NCI-H1417 (cell line): ENCODE results near the gene CCDC40.
A peak's percentile ranks its signal among the peaks of the same experiment; 100 is the strongest.
"Not testable (repeated sequence)": the region's sequence is repeated elsewhere in the genome, so short reads cannot be mapped to it uniquely, and the experiment has no call there.

Source experiments
- DNase-seq, 3 experiments: peaks; one replicate each; lab custom pipeline; 2025; lab: John Stamatoyannopoulos, UW

Gene CCDC40

GRCh38 chr17:80045703-80046102 lies 9.3 kb downstream of the CCDC40 start:
- DNase-seq: peak; percentile 22 to 69 (median 29)

GRCh38 chr17:80046709-80047108 lies 10.3 kb downstream of the CCDC40 start:
- DNase-seq: not testable (repeated sequence)

GRCh38 chr17:80047176-80047575 lies 10.7 kb downstream of the CCDC40 start:
- peak; percentile 66 to 85 (median 74) for DNase-seq

- no peak for DNase-seq
These were observed 13.5 kb downstream of the CCDC40 start for GRCh38 chr17:80049986-80050385.

- no peak for DNase-seq
These were observed 14.3 kb downstream of the CCDC40 start for GRCh38 chr17:80050706-80051105.

- no peak for DNase-seq
These were observed 15.2 kb downstream of the CCDC40 start for GRCh38 chr17:80051681-80052080.

GRCh38 chr17:80053102-80053501 lies 16.7 kb downstream of the CCDC40 start:
- no peak for DNase-seq

GRCh38 chr17:80055597-80055996 lies 19.2 kb downstream of the CCDC40 start:
- no peak for DNase-seq

- DNase-seq: no peak
These were observed 22.0 kb downstream of the CCDC40 start for GRCh38 chr17:80058311-80058955.

- DNase-seq: no peak
These were observed 24.2 kb downstream of the CCDC40 start for GRCh38 chr17:80060644-80061043.

GRCh38 chr17:80061421-80061820 lies 25.0 kb downstream of the CCDC40 start:
- DNase-seq: no peak

GRCh38 chr17:80063830-80064585 lies 27.6 kb downstream of the CCDC40 start:
- DNase-seq: no peak

- DNase-seq: no peak
These were observed 28.3 kb downstream of the CCDC40 start for GRCh38 chr17:80064696-80065095.

GRCh38 chr17:80065478-80066170 lies 29.2 kb downstream of the CCDC40 start:
- no peak for DNase-seq

- no peak for DNase-seq
These were observed 31.0 kb downstream of the CCDC40 start for GRCh38 chr17:80067393-80067986.

GRCh38 chr17:80068301-80069222 lies 32.1 kb downstream of the CCDC40 start:
- DNase-seq: no peak

- no peak for DNase-seq
These were observed 34.1 kb downstream of the CCDC40 start for GRCh38 chr17:80070375-80071115.

- DNase-seq: no peak
These were observed 34.8 kb downstream of the CCDC40 start for GRCh38 chr17:80071116-80071841.

- DNase-seq: no peak
These were observed 36.0 kb downstream of the CCDC40 start for GRCh38 chr17:80072410-80072809.

- DNase-seq: no peak
These were observed 43.6 kb downstream of the CCDC40 start for GRCh38 chr17:80080081-80080480.
